Liver (tissue), 9 donors: Measurements from ENCODE around the gene CAMSAP2. TPM values are rescaled to one million over a fixed set of nuclear protein-coding genes. Genes with fewer than 3 reads are reported as not detected.

Experiments used
- DNase-seq: peaks from one replicate; pipeline ENCODE4 v3.0.0-alpha.2; 2017; ENCODE audit warnings: low spot score
- H3K27ac ChIP-seq, 2 donors: one replicate each; pipeline ENCODE4 v1.7.0; 2013; ENCODE audit warnings: inconsistent platforms in 2 of 2, low read length in 2 of 2, control low read depth in 1 of 2, low read depth in 1 of 2, mild to moderate bottlenecking in 1 of 2
- H3K27me3 ChIP-seq, 4 donors: one replicate each; pipeline versions ENCODE4 v1.6.1 to v1.7.0; 2013; ENCODE audit warnings: low read length in 3 of 4, inconsistent platforms in 1 of 4, mild to moderate bottlenecking in 1 of 4, moderate library complexity in 1 of 4; ENCODE audit not compliant: control insufficient read depth in 4 of 4, insufficient read depth in 4 of 4
- H3K36me3 ChIP-seq, 4 donors: one replicate each; pipeline versions ENCODE4 v1.6.1 to v1.7.0; 2013; ENCODE audit warnings: low read length in 3 of 4, mild to moderate bottlenecking in 3 of 4, low read depth in 1 of 4, moderate library complexity in 1 of 4; ENCODE audit not compliant: control insufficient read depth in 4 of 4, insufficient read depth in 3 of 4
- H3K4me1 ChIP-seq, 4 donors: one replicate each; pipeline versions ENCODE4 v1.6.1 to v1.7.0; 2013; ENCODE audit warnings: low read length in 3 of 4, mild to moderate bottlenecking in 3 of 4, moderate library complexity in 1 of 4; ENCODE audit not compliant: control insufficient read depth in 4 of 4, insufficient read depth in 4 of 4
- H3K4me3 ChIP-seq, 3 donors: one replicate each; pipeline versions ENCODE4 v1.6.1 to v1.7.0; 2013; ENCODE audit warnings: low read length in 3 of 3, control low read depth in 1 of 3, low read depth in 1 of 3, mild to moderate bottlenecking in 1 of 3
- H3K9ac ChIP-seq, 2 donors: one replicate each; pipeline ENCODE4 v1.7.0; 2013; ENCODE audit warnings: low read length in 2 of 2, mild to moderate bottlenecking in 2 of 2, moderate library complexity in 2 of 2, control low read depth in 1 of 2, low read depth in 1 of 2
- H3K9me3 ChIP-seq, 4 donors: one replicate each; pipeline versions ENCODE4 v1.6.1 to v1.7.0; 2013; ENCODE audit warnings: low read length in 3 of 4; ENCODE audit not compliant: control insufficient read depth in 4 of 4
- EGR1 ChIP-seq, 2 donors: IDR thresholded peaks; 2 replicates each; pipeline ENCODE4 v1.6.1; 2016 to 2018; ENCODE audit warnings: antibody characterized with exemption in 2 of 2, low read depth in 2 of 2
- FOXA1 ChIP-seq: IDR thresholded peaks from 2 replicates; pipeline ENCODE4 v1.6.1; 2016; ENCODE audit warnings: antibody characterized with exemption
- FOXA2 ChIP-seq: IDR thresholded peaks from 2 replicates; pipeline ENCODE4 v1.6.1; 2016; ENCODE audit warnings: antibody characterized with exemption
- GABPA ChIP-seq, 2 donors: IDR thresholded peaks in 1 of 2; conservative IDR thresholded peaks in 1 of 2; 2 replicates each; pipeline ENCODE4 v1.6.1; 2016; ENCODE audit warnings: antibody characterized with exemption in 2 of 2, mild to moderate bottlenecking in 1 of 2, moderate library complexity in 1 of 2
- HNF4G ChIP-seq: IDR thresholded peaks from 2 replicates; pipeline ENCODE4 v1.6.1; 2016; ENCODE audit warnings: antibody characterized with exemption
- NR2F2 ChIP-seq: IDR thresholded peaks from 2 replicates; pipeline ENCODE4 v1.6.1; 2016; ENCODE audit warnings: antibody characterized with exemption
- RAD21 ChIP-seq, 2 donors: IDR thresholded peaks; 2 replicates each; pipeline ENCODE4 v1.6.1; 2016; ENCODE audit warnings: antibody characterized with exemption in 2 of 2, mild to moderate bottlenecking in 2 of 2
- RXRA ChIP-seq, 2 donors: IDR thresholded peaks; 2 replicates each; pipeline ENCODE4 v1.6.1; 2017 to 2018; ENCODE audit warnings: antibody characterized with exemption in 2 of 2, mild to moderate bottlenecking in 1 of 2
- TAF1 ChIP-seq: conservative IDR thresholded peaks from 2 replicates; pipeline ENCODE4 v1.6.1; 2016; ENCODE audit warnings: antibody characterized with exemption, mild to moderate bottlenecking
- YY1 ChIP-seq: IDR thresholded peaks from 2 replicates; pipeline ENCODE4 v1.6.1; 2016; ENCODE audit warnings: antibody characterized with exemption, mild to moderate bottlenecking
- WGBS: extraction: QIAGEN DNeasy Blood & Tissue Kit; methylation state at CpG from one replicate; pipeline ENCODE4 v1.1.7; 2013; 5-methylcytosine and 5-hydroxymethylcytosine counted together
- polyA plus RNA-seq, 2 donors: library from polyadenylated mRNA; stranded (reverse) in 1 of 2; unstranded in 1 of 2; fragments of 200-250 nt in 1 of 2; fragments of >200 nt in 1 of 2; fragmentation: Nextera tagmentation in 1 of 2; extraction: Ambion mirVana in 1 of 2; gene quantifications; one replicate each; pipeline versions ENCODE4 v1.2.1 to v1.2.3, GENCODE V29; 2013 to 2015
- total RNA-seq, 2 donors: library from RNA; depleted of rRNA; stranded (reverse); fragments of >200 nt; gene quantifications; one replicate each; pipeline ENCODE4 v1.2.3, GENCODE V29; 2014
- TF ChIP-seq, protein P1 (sequence below): fragments of 150-350 bp; IDR thresholded peaks from 2 replicates; pipeline ENCODE4 v1.5.1; 2017; ENCODE audit warnings: improper control_type of control experiment, low read depth, low read length; ENCODE audit not compliant: missing input control
- TF ChIP-seq, protein P2 (sequence below): IDR thresholded peaks from 2 replicates; pipeline ENCODE4 v1.6.1; 2016; ENCODE audit warnings: antibody characterized with exemption
- TF ChIP-seq, protein P3 (sequence below): IDR thresholded peaks from 2 replicates; pipeline ENCODE4 v1.6.1; 2016; ENCODE audit warnings: antibody characterized with exemption, mild to moderate bottlenecking
- TF ChIP-seq, protein P4 (sequence below): IDR thresholded peaks from 2 replicates; pipeline ENCODE4 v1.6.1; 2016; ENCODE audit warnings: antibody characterized with exemption
- donor health status: healthy.
- donor health status: healthy.
- donor health status: healthy.
- donor health status: healthy.
- donor health status: healthy.

Gene CAMSAP2
- total and polyA plus RNA-seq, 4 donors = 1.9 to 8.6 (median 3.5) TPM

DNA sequence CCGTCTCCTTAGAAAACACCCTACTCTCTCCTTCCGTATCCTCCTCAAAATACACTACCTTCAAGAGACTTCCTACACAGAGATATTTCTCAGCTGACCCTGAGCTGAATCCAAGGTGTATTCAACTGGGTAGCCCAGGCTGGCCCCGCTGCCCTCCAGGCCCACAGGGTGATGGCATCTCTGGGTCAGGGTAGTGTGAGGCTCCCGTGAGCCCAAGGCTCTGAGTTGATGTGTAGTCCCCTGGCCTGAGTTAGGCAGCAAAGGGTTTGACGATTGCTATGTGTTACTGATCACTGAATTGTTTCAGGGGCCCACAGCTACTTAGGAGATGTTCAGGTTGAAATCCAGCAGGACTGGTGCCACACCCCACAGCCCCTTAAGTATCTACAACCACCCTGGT is 162.7 kb downstream of the CAMSAP2 start:
- TF ChIP-seq, protein P1, sequence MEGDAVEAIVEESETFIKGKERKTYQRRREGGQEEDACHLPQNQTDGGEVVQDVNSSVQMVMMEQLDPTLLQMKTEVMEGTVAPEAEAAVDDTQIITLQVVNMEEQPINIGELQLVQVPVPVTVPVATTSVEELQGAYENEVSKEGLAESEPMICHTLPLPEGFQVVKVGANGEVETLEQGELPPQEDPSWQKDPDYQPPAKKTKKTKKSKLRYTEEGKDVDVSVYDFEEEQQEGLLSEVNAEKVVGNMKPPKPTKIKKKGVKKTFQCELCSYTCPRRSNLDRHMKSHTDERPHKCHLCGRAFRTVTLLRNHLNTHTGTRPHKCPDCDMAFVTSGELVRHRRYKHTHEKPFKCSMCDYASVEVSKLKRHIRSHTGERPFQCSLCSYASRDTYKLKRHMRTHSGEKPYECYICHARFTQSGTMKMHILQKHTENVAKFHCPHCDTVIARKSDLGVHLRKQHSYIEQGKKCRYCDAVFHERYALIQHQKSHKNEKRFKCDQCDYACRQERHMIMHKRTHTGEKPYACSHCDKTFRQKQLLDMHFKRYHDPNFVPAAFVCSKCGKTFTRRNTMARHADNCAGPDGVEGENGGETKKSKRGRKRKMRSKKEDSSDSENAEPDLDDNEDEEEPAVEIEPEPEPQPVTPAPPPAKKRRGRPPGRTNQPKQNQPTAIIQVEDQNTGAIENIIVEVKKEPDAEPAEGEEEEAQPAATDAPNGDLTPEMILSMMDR = no peak
- no peak for TF ChIP-seq RAD21 (IDR thresholded peaks at IDR 0.05)
- TF ChIP-seq TAF1 = no peak
- no peak for TF ChIP-seq RXRA (IDR thresholded peaks at IDR 0.05)
- TF ChIP-seq FOXA1 = no peak
- TF ChIP-seq, protein P2, sequence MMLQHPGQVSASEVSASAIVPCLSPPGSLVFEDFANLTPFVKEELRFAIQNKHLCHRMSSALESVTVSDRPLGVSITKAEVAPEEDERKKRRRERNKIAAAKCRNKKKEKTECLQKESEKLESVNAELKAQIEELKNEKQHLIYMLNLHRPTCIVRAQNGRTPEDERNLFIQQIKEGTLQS = no peak
- TF ChIP-seq EGR1 (IDR thresholded peaks at IDR 0.05; ENCODE audit: low read depth in 2 of 2) = no peak
- no peak for TF ChIP-seq YY1
- TF ChIP-seq FOXA2 = no peak
- TF ChIP-seq, protein P3, sequence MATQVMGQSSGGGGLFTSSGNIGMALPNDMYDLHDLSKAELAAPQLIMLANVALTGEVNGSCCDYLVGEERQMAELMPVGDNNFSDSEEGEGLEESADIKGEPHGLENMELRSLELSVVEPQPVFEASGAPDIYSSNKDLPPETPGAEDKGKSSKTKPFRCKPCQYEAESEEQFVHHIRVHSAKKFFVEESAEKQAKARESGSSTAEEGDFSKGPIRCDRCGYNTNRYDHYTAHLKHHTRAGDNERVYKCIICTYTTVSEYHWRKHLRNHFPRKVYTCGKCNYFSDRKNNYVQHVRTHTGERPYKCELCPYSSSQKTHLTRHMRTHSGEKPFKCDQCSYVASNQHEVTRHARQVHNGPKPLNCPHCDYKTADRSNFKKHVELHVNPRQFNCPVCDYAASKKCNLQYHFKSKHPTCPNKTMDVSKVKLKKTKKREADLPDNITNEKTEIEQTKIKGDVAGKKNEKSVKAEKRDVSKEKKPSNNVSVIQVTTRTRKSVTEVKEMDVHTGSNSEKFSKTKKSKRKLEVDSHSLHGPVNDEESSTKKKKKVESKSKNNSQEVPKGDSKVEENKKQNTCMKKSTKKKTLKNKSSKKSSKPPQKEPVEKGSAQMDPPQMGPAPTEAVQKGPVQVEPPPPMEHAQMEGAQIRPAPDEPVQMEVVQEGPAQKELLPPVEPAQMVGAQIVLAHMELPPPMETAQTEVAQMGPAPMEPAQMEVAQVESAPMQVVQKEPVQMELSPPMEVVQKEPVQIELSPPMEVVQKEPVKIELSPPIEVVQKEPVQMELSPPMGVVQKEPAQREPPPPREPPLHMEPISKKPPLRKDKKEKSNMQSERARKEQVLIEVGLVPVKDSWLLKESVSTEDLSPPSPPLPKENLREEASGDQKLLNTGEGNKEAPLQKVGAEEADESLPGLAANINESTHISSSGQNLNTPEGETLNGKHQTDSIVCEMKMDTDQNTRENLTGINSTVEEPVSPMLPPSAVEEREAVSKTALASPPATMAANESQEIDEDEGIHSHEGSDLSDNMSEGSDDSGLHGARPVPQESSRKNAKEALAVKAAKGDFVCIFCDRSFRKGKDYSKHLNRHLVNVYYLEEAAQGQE = no peak
- TF ChIP-seq HNF4G = no peak
- no peak for TF ChIP-seq NR2F2
- Histone ChIP-seq H3K27ac (no peak overlapping the region), H3K9ac (no peak overlapping the region), H3K4me3 (no peak overlapping the region), H3K27me3 (no peaks in the 10 kb centered on the region), H3K4me1 (peaks cover 0 to 9% (median 5%) of the 10 kb centered on the region in 4 donors), H3K9me3 (no peaks in the 10 kb centered on the region), H3K36me3 (no peaks in the 10 kb centered on the region)
- DNase-seq = no peak
- WGBS = 96% methylated on average over 5 of the region's 5 CpGs

DNA sequence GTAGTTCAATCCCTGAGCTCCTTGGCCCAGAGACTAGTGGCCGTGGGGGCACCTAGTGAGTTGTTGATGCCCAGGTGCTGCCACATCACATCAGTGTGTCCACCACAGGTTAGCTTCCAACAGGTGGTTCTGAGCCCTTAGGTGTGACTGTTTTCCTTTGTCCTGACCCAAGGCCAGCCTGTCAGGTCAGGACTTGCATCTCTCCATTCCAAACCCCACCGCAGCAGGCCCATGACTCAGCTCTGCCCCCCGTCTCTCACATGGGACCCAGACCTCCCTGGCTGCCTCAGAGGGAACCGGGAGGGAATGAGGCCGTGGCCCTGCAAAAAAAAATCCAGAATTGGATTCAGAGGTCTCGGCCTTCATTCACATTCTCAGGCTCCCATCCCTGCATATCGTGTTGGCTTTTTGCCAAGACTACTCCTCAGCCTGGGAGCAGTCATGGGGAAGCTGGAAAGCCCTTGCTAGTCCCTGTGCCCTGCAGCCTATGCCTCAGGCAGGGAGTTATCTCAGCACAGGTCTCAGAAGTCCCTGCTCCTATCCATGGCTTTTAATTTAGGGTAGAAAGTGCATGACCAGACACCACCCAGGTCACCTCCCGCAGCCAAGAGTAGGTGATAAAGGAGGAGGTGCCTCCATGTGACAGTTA is 163.2 kb downstream of the CAMSAP2 start:
- H3K9me3 ChIP-seq = no peaks in the 10 kb centered on the region
- H3K9ac ChIP-seq = no peak overlapping the region
- H3K4me1 ChIP-seq = peaks cover 0 to 3% (median 1%) of the 10 kb centered on the region in 4 donors
- H3K36me3 ChIP-seq = no peaks in the 10 kb centered on the region
- TF ChIP-seq, protein P4, sequence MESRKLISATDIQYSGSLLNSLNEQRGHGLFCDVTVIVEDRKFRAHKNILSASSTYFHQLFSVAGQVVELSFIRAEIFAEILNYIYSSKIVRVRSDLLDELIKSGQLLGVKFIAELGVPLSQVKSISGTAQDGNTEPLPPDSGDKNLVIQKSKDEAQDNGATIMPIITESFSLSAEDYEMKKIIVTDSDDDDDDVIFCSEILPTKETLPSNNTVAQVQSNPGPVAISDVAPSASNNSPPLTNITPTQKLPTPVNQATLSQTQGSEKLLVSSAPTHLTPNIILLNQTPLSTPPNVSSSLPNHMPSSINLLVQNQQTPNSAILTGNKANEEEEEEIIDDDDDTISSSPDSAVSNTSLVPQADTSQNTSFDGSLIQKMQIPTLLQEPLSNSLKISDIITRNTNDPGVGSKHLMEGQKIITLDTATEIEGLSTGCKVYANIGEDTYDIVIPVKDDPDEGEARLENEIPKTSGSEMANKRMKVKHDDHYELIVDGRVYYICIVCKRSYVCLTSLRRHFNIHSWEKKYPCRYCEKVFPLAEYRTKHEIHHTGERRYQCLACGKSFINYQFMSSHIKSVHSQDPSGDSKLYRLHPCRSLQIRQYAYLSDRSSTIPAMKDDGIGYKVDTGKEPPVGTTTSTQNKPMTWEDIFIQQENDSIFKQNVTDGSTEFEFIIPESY = no peak
- TF ChIP-seq GABPA (IDR thresholded peaks at IDR 0.05 in 1 of 2, conservative IDR thresholded peaks at IDR 0.05 in 1 of 2) (no peak), FOXA1 (no peak), FOXA2 (no peak), HNF4G (no peak)
- TF ChIP-seq, protein P1 = no peak
- H3K27ac ChIP-seq = no peak overlapping the region
- no peaks in the 10 kb centered on the region for H3K27me3 ChIP-seq
- no peak for DNase-seq
- no peak overlapping the region for H3K4me3 ChIP-seq
- 80% methylated on average over 8 of the region's 8 CpGs for WGBS
